Stimulated activated CD4-positive, alpha-beta T cell treated with anti-CD3 and anti-CD28 coated beads, Interleukin-4, amount 100 ng/mL, for 1 hour (primary cell): Measurements from ENCODE around the gene D2HGDH.
A peak's percentile ranks its signal among the peaks of the same experiment; 100 is the strongest.
"Not testable (repeated sequence)": the region's sequence is repeated elsewhere in the genome, so short reads cannot be mapped to it uniquely, and the experiment has no call there.

Experiments used
- DNase-seq: peaks from one replicate; pipeline ENCODE4 v3.0.0-alpha.2; 2020

Gene D2HGDH

DNA sequence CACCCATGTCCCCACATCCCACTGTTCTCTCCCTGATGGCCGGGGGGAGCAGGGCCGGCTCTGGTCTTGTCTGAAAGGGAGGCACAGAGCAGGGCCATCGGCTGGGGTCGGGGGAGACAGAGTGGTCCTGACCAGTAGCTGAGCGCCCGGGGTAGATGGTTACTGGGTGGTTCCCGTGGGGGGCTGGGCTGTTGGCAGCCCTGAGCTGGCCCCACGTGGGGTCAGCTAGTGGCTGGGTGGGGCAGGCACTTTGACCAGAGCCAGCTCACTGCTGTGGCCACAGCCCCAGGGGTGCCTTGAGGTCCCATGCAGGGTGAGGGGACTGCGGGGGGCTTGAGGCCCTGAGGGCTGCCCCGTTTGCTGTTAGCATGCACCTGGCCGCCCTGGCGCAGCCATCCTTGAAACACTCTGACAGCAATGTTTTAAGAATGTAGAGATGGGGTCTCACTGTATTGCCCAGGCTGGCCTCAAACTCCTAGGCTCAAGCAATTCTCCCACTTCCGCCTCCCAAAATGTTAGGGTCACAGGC is 62.2 kb downstream of the D2HGDH start:
- DNase-seq: no peak

DNA sequence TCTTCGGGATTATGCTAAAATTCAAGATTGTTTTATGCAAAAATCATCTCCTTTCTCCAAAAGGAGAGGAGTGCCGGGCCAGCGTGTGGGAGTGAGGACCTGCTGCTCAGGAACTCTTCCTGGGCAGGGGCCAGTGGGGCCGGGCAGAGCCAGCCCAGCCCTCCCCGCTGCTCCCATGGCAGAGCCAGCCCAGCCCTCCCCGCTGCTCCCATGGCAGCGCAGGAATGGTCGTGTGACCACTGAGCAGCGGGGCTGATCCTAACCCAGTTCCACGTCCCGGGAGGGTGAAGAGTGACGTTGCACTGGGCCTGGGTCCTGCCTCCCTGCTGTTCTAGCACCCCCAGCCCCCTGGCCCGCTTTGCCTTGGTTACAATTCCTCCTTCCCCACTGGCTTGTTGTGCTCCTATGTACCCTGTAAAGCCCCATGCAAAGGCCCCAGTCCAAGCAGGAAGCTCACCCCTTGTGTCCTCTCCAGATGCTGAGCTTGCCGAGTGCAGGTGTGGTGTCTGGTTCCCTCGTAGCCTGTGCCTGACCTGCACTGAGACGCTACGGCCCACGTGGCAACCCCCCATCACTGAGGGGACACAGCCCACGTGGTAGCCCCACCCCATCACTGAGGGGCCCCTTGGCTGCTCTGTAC is 63.1 kb downstream of the D2HGDH start:
- no peak for DNase-seq

DNA sequence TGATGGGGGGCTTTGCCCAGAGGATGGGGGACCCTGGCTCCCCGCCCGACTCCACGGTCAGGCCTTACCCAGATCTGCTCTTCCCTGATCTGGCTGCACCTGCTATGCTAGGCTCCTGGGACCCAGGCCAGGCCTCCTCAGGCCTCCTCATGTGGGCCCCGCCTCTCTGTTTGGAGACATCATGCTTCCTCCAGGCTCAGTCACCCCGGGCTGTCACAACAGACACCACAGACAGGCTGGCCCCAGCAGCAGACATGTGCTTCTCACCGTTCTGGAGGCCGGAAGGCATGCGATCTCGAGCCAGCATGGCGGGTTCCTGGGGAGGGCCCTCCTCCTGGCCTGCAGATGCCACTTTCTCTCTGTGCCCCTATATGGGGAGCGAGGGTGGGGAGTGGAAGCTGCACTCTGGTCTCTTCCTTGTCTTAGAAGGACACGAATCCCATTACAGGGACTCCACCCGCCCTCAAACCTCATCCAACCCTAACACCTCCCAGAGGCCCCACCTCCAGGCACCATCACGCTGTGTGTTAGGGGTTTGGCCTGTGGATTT is 63.7 kb downstream of the D2HGDH start:
- no peak for DNase-seq

GRCh38 chr2:241798631-241799521 is 64.4 kb downstream of the D2HGDH start:
- no peak for DNase-seq

- DNase-seq: no peak
Measured at GRCh38 chr2:241799522-241800197, 65.2 kb downstream of the D2HGDH start.

DNA sequence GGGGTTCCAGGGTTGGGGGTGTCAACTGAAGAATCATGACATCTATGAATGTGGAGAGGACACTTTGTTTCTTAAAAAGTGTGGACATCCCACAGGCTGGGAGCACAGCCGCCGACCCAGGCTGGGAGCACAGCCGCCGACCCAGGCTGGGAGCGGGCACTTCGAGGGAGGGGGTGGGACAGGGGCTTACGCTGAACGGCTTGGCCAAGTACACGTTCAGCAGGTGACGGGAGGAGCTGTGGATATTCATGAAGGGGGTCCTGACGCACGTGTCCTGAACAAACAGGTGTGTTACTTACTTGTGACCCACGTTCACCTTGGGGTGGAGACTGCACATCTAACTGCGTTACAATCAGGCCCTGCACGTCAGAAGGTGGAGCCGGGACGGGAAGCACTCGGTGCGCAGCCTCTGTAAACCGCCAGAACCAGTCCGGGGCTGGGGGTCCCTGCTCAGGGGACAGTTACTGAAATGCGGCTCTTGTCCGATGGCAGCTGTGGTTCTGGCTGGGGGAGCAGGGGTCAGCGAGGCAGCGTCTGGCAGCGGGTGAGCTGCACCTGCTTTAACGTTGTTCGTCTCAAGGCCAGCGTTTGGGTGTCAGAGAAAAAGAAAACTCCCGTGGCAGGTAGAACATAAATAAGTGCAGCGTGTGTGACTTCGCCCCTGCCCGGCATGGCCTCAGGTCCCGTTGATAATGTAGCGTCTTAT is 65.9 kb downstream of the D2HGDH start:
- not testable (repeated sequence) for DNase-seq

GRCh38 chr2:241801611-241802420 is 67.4 kb downstream of the D2HGDH start:
- DNase-seq: no peak

DNA sequence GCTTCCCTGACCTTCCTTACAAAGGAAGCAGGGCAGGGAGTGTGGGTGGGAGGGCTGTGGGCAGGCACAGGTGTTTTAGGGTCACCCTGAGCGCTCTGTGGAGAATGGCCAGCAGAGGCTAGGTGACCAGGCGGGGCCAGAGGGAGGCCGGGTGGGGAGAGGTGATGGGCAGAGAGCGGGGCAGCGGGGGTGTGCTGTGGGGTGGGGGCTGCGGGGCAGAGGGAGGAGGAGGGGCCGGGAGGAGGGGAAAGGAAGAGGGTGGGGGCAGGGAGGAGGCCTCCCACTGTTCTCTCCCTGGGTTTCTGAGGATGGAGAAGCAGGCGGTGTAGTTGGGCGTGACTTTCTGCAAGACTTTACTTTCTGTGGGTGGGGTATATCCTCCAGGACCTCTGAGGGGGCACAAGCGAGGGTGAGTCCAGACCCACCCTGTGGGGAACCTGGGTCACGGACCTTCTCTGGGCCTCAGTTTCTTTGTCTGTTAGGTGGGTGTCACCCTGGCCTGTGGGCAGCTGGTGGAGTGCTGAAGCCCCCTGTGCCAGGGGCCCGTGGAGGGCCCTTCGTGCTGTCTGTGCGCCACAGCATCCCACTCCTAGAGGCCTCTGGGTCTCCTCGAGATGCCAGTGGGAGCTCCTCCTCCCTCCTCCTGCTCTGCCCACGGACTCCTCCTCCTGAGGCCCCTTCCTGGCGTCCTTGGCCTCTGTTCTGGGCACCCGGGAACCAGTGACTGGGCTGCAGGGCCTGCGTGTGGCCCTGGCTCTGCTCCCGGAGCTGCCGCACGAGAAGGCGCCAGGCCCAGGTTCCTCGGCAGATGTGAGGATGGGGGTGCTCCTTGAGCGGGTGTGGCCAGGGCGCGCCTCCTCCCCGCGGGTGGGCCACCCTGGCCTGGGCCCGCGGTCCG is 68.2 kb downstream of the D2HGDH start:
- DNase-seq: no peak

DNA sequence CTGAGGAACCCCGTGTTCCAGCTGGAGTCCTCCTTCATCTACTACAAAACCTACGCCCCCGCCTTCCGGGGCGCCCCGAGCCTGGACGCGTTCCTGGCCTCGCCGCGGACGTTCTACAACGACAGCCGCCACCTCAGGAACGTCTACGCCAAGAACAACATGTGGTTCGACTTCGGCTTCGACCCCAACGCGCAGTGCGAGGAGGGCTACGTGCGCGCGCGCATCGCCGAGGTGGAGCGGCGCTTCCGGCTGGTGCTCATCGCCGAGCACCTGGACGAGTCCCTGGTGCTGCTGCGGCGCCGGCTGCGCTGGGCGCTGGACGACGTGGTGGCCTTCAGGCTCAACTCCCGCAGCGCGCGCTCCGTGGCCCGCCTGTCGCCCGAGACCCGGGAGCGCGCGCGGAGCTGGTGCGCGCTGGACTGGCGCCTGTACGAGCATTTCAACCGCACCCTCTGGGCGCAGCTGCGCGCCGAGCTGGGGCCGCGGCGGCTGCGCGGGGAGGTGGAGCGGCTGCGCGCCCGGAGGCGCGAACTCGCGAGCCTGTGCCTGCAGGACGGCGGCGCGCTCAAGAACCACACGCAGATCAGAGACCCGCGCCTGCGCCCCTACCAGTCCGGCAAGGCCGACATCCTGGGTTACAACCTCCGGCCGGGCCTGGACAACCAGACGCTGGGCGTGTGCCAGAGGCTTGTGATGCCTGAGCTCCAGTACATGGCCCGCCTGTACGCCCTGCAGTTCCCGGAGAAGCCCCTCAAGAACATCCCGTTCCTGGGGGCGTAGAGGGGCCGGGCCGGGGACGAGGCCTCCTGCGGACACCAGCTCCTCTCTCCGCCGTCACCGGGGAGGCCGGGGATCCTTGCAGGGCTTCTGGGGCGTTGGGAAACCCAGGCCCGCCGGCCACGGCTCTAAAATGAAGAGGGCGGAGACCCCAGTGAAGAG is 69.2 kb downstream of the D2HGDH start:
- peak; percentile 47 for DNase-seq

DNA sequence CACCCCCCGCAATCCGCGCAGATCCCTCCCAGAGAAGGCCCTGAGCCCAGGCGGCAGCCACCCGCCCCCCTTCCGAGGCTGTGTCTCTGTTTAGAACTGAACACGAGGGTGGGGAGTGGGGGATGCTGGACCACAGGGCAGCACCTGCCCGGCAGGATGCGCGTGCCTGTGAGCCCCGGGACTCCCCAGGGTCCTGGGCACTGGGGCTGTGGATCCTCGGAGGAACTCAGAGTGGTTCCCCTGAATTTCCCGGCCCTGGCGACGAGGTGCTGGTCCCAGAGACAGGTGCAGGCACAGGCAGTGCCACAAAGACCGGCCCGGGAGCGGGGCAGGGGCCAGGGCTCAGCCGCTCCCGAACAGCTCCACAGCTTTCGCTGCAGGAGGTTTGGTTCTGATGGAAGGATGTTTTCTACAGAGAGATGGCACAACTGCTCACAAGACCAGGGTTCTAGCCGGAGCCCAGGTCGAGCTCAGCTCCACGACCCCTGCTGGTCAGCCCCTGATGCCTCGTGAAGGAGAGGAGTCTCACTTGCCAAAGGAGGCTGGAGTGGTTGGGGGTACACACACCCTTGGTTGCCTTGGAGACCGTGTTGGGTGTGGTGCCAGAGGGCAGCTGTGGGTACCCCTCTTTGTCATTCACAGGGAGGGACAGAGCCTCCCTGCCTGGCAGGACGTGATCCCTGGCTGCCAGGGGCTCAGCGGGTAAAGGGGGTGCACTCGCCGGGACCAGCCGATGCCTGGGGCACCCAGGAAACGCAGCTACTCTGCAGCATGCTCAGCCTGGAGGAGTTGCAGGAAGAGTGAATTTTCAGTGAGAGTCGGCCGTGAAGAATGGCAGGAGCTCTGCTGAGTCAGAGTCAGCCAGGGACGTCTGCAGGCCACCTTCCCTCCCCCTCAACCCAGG is 70.1 kb downstream of the D2HGDH start:
- no peak for DNase-seq

DNA sequence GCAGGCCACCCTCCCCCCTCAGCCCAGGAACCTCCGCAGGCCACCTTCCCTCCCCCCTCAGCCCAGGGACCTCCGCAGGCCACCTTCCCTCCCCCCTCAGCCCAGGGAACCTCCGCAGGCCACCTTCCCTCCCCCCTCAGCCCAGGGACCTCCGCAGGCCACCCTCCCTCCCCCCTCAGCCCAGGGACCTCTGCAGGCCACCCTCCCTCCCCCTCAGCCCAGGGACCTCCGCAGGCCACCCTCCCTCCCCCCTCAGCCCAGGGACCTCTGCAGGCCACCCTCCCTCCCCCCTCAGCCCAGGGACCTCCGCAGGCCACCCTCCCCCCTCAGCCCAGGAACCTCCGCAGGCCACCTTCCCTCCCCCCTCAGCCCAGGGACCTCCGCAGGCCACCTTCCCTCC is 71.8 kb downstream of the D2HGDH start:
- not testable (repeated sequence) for DNase-seq

DNA sequence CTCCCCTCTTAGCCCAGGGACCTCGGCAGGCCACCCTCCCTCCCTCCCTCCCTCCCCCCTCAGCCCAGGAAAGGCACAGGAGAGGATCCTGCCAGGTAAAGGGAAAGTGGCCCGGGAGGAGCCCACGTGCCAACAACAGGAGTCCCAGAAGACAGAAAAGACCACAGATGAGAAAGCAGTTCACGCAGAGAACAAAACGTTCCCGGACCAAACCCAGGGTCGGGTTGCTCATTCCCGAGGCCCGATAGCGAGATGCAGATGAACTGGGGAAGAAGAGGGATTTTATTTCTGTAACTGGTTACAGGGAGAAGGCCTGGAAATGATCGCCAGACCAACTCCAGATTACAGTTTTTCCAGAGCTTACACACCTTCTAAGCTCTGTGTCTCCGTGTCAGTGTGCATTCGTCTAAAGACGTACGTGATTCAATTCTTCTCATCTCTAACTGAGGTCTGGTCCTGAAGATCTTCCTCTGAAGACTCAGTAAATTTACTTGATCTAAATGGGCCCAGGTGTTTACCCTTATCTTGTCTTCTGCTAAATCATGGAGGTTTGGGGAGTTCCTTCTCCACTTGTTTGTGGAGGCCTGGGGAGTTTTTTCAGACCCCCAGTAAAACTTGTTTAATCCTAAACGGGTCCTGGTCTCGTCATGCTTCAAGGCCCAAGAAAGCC is 73.8 kb downstream of the D2HGDH start:
- DNase-seq: no peak

GRCh38 chr2:241808721-241809382 is 74.4 kb downstream of the D2HGDH start, which contains the start of gene NEU4:
Gene NEU4 (plus strand): TSS chr2:241809193. CDS start chr2:241814485, 5,292 bp downstream.
- DNase-seq: no peak

DNA sequence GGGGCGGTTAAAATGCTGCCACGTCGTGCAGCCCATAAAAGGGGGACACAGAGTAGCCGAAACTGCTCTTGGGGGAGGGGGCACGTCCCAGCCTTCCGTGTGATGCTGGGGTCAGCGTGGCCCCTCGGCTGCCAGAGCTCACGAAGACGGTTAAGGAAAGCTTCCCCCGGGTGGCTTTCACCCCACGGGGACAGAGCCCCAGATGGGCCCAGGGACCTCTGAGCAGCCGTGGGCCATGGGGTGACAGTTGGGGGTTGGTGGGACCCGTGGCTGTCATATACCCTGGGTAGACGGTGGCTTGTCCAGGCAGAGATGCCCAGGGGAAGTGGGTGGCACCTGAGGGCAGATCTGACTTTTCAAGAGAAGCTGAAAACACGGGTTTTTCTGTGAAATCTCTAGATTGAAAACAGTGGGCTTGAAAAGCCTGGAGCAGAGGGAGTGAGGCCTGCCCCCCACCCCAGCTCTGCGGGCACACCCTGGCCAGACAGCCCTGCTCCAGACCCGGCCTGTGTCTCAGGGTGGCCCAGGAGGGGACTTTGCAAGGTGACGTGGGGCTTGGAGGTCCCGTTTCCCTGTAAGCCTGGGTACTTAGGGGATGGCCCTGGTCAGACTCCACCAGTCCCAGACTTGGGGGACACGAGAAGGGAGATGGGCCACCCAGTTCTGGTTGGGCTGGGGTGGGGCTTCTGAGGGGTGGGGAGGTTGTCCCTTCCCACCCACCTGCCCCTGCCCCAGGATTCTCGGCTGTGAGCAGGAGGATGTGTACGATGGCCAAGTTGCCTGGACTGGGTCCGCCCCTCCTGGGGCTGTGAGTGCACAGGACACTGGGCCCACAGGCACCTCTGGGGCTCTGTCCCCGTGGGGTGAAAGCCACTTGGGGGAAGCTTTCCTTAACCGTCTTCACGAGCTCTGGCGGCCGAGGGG is 75.2 kb downstream of the D2HGDH start:
- no peak for DNase-seq

- DNase-seq: no peak
Measured at GRCh38 chr2:241810307-241811200, 76.1 kb downstream of the D2HGDH start.
